ENCODE results near the gene FITM1.

The FITM1 gene

DNA sequence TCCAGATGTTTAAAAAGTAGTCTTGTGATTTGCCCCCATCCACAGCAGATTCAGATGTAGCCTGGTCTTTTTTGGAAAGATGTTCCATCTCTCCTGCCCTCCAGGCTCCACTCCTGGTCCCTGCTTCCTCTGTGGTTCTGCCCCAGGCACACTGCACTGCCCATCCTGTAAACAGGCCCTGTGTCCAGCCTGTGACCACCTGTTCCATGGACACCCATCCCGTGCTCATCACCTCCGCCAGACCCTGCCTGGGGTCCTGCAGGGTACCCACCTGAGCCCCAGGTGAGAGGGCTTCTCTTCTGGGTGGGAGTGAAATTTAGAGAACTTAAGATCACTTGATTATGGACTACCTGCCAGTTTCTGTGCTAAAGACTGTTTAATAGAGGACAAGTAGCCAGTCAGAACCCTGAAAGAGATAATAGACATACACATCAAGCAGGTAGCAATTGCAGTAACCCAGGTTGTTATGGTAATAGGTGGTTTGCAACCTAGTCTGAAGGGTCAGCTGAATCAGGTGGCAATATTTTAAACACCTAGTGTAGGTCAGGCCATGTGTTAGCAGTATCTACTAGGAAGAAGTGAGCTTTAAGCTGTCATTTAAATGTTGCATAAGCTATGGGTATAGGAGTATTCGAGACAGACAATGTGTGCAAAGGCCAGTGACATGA, 19.0 kb downstream of the FITM1 start:
- H4K5ac ChIP-seq (ENCODE audit: low read length): no peak overlapping the region
- no peaks in the 10 kb centered on the region for H3K27me3 ChIP-seq (ENCODE audit: insufficient read depth, low read length, poor library complexity)
- H3K4ac ChIP-seq (ENCODE audit: low read depth, low read length): no peak overlapping the region
- H3K9ac ChIP-seq (ENCODE audit: low read length): no peak overlapping the region
- H2AK5ac ChIP-seq (ENCODE audit: low read length): no peak overlapping the region
- H3K4me2 ChIP-seq (ENCODE audit: low read length): no peak overlapping the region
- no peak for DNase-seq
- peaks cover 8% of the 10 kb centered on the region for H3K4me1 ChIP-seq (ENCODE audit: control insufficient read depth, low read depth, low read length)
- peaks cover 16% of the 10 kb centered on the region for H3K79me2 ChIP-seq (ENCODE audit: control insufficient read depth, insufficient read depth, low read length)
- H3K4me3 ChIP-seq (ENCODE audit: low read length): no peak overlapping the region
- H3K27ac ChIP-seq (ENCODE audit: low read depth, low read length): no peak overlapping the region
- no peak overlapping the region for H2BK5ac ChIP-seq (ENCODE audit: low read length)
- no peak overlapping the region for H3K56ac ChIP-seq (ENCODE audit: low read length)
- H3K79me1 ChIP-seq (ENCODE audit: low read length): peaks cover 20% of the 10 kb centered on the region
- H3K23ac ChIP-seq (ENCODE audit: low read length): no peak overlapping the region
- no peak overlapping the region for H3K18ac ChIP-seq (ENCODE audit: low read length)
- H2BK15ac ChIP-seq (replicated peaks; ENCODE audit: low read depth): no peak overlapping the region
- no peak overlapping the region for H4K8ac ChIP-seq (ENCODE audit: low read depth, low read length)
- no CpG with 5 or more reads among the region's 3 CpGs for WGBS (ENCODE audit: extremely low coverage, insufficient coverage, low lambda C conversion rate)
- peaks cover 12% of the 10 kb centered on the region for H3K36me3 ChIP-seq (ENCODE audit: control insufficient read depth, insufficient read depth, low read length)
- no peak overlapping the region for H2BK120ac ChIP-seq (ENCODE audit: low read depth, low read length)

DNA sequence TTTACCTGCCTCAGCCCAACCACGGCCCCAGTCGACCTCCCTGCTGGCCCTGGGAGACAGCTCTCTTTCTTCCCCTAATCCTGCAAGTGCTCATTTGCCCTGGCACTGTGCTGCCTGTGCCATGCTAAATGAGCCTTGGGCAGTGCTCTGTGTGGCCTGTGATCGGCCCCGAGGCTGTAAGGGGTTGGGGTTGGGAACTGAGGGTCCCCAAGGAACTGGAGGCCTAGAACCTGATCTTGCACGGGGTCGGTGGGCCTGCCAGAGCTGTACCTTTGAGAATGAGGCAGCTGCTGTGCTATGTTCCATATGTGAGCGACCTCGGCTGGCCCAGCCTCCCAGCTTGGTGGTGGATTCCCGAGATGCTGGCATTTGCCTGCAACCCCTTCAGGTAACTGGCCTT, 19.6 kb downstream of the FITM1 start:
- Histone ChIP-seq H2AK5ac (ENCODE audit: low read length) (no peak overlapping the region), H3K9ac (ENCODE audit: low read length) (no peak overlapping the region), H3K56ac (ENCODE audit: low read length) (no peak overlapping the region), H2BK5ac (ENCODE audit: low read length) (no peak overlapping the region), H3K27me3 (ENCODE audit: insufficient read depth, low read length, poor library complexity) (no peaks in the 10 kb centered on the region), H3K4me2 (ENCODE audit: low read length) (no peak overlapping the region), H3K18ac (ENCODE audit: low read length) (no peak overlapping the region), H3K4ac (ENCODE audit: low read depth, low read length) (no peak overlapping the region), H3K79me1 (ENCODE audit: low read length) (peaks cover 20% of the 10 kb centered on the region), H4K5ac (ENCODE audit: low read length) (no peak overlapping the region), H3K23ac (ENCODE audit: low read length) (no peak overlapping the region), H3K36me3 (ENCODE audit: control insufficient read depth, insufficient read depth, low read length) (peaks cover 12% of the 10 kb centered on the region), H3K79me2 (ENCODE audit: control insufficient read depth, insufficient read depth, low read length) (peaks cover 16% of the 10 kb centered on the region), H3K27ac (ENCODE audit: low read depth, low read length) (no peak overlapping the region), H3K4me3 (ENCODE audit: low read length) (no peak overlapping the region), H3K4me1 (ENCODE audit: control insufficient read depth, low read depth, low read length) (peaks cover 8% of the 10 kb centered on the region), H2BK15ac (replicated peaks; ENCODE audit: low read depth) (no peak overlapping the region), H2BK120ac (ENCODE audit: low read depth, low read length) (no peak overlapping the region), H4K8ac (ENCODE audit: low read depth, low read length) (no peak overlapping the region)
- WGBS (ENCODE audit: extremely low coverage, insufficient coverage, low lambda C conversion rate): no CpG with 5 or more reads among the region's 9 CpGs
- no peak for DNase-seq

DNA sequence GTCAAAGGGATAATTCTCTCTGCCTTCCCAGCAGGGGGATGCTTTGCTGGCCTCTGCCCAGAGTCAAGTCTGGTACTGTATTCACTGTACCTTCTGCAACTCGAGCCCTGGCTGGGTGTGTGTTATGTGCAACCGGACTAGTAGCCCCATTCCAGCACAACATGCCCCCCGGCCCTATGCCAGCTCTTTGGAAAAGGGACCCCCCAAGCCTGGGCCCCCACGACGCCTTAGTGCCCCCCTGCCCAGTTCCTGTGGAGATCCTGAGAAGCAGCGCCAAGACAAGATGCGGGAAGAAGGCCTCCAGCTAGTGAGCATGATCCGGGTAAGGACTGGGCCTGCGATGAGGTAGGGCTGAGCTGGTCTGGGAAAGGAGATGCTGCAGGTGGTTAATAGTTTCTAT, 20.1 kb downstream of the FITM1 start:
- no CpG with 5 or more reads among the region's 9 CpGs for WGBS (ENCODE audit: extremely low coverage, insufficient coverage, low lambda C conversion rate)
- Histone ChIP-seq H4K8ac (ENCODE audit: low read depth, low read length) (no peak overlapping the region), H3K4ac (ENCODE audit: low read depth, low read length) (no peak overlapping the region), H3K4me2 (ENCODE audit: low read length) (no peak overlapping the region), H2BK5ac (ENCODE audit: low read length) (no peak overlapping the region), H3K23ac (ENCODE audit: low read length) (no peak overlapping the region), H3K4me1 (ENCODE audit: control insufficient read depth, low read depth, low read length) (peaks cover 8% of the 10 kb centered on the region), H3K27me3 (ENCODE audit: insufficient read depth, low read length, poor library complexity) (no peaks in the 10 kb centered on the region), H3K18ac (ENCODE audit: low read length) (no peak overlapping the region), H3K27ac (ENCODE audit: low read depth, low read length) (no peak overlapping the region), H3K56ac (ENCODE audit: low read length) (no peak overlapping the region), H3K79me1 (ENCODE audit: low read length) (peaks cover 18% of the 10 kb centered on the region), H2BK120ac (ENCODE audit: low read depth, low read length) (no peak overlapping the region), H3K79me2 (ENCODE audit: control insufficient read depth, insufficient read depth, low read length) (peaks cover 16% of the 10 kb centered on the region), H2BK15ac (replicated peaks; ENCODE audit: low read depth) (no peak overlapping the region), H4K5ac (ENCODE audit: low read length) (no peak overlapping the region), H3K4me3 (ENCODE audit: low read length) (no peak overlapping the region), H3K36me3 (ENCODE audit: control insufficient read depth, insufficient read depth, low read length) (peaks cover 16% of the 10 kb centered on the region), H3K9ac (ENCODE audit: low read length) (no peak overlapping the region), H2AK5ac (ENCODE audit: low read length) (no peak overlapping the region)
- DNase-seq: no peak

DNA sequence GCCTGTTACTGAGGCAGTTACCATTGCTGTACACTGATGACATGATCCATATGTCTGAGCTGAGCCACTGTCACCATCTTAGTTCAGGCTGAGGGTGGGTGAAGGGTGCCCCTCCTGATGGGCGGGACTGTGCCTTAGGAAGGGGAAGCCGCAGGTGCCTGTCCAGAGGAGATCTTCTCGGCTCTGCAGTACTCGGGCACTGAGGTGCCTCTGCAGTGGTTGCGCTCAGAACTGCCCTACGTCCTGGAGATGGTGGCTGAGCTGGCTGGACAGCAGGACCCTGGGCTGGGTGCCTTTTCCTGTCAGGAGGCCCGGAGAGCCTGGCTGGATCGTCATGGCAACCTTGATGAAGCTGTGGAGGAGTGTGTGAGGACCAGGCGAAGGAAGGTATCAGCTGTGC, 20.5 kb downstream of the FITM1 start:
- DNase-seq: no peak
- WGBS (ENCODE audit: extremely low coverage, insufficient coverage, low lambda C conversion rate): no CpG with 5 or more reads among the region's 9 CpGs
- H2BK120ac ChIP-seq (ENCODE audit: low read depth, low read length): no peak overlapping the region
- H2BK15ac ChIP-seq (replicated peaks; ENCODE audit: low read depth): no peak overlapping the region
- no peak overlapping the region for H3K23ac ChIP-seq (ENCODE audit: low read length)
- no peak overlapping the region for H3K4ac ChIP-seq (ENCODE audit: low read depth, low read length)
- no peak overlapping the region for H3K56ac ChIP-seq (ENCODE audit: low read length)
- no peak overlapping the region for H3K4me2 ChIP-seq (ENCODE audit: low read length)
- no peak overlapping the region for H3K18ac ChIP-seq (ENCODE audit: low read length)
- H3K4me3 ChIP-seq (ENCODE audit: low read length): no peak overlapping the region
- no peak overlapping the region for H3K9ac ChIP-seq (ENCODE audit: low read length)
- peaks cover 16% of the 10 kb centered on the region for H3K79me1 ChIP-seq (ENCODE audit: low read length)
- no peak overlapping the region for H4K8ac ChIP-seq (ENCODE audit: low read depth, low read length)
- peaks cover 3% of the 10 kb centered on the region for H3K4me1 ChIP-seq (ENCODE audit: control insufficient read depth, low read depth, low read length)
- H2BK5ac ChIP-seq (ENCODE audit: low read length): no peak overlapping the region
- H3K27me3 ChIP-seq (ENCODE audit: insufficient read depth, low read length, poor library complexity): no peaks in the 10 kb centered on the region
- peaks cover 16% of the 10 kb centered on the region for H3K79me2 ChIP-seq (ENCODE audit: control insufficient read depth, insufficient read depth, low read length)
- peaks cover 19% of the 10 kb centered on the region for H3K36me3 ChIP-seq (ENCODE audit: control insufficient read depth, insufficient read depth, low read length)
- H3K27ac ChIP-seq (ENCODE audit: low read depth, low read length): no peak overlapping the region
- H2AK5ac ChIP-seq (ENCODE audit: low read length): no peak overlapping the region
- H4K5ac ChIP-seq (ENCODE audit: low read length): no peak overlapping the region

DNA sequence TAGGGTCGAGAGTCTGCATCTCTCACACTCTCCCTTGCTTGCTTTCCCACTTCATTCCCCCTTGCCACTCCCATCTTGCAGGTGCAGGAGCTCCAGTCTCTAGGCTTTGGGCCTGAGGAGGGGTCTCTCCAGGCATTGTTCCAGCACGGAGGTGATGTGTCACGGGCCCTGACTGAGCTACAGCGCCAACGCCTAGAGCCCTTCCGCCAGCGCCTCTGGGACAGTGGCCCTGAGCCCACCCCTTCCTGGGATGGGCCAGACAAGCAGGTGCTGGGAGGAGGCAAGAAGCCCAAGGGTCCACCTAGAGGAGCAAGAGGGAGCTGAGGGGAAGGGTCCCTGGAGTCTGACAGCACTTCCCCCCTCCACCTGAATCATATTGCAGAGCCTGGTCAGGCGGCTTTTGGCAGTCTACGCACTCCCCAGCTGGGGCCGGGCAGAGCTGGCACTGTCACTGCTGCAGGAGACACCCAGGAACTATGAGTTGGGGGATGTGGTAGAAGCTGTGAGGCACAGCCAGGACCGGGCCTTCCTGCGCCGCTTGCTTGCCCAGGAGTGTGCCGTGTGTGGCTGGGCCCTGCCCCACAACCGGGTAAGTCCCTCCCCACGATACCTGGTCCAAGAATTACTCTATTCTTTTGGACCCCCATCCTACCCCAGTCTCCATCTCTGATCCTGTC, 21.1 kb downstream of the FITM1 start:
- no peak overlapping the region for H3K9ac ChIP-seq (ENCODE audit: low read length)
- H3K23ac ChIP-seq (ENCODE audit: low read length): no peak overlapping the region
- H3K27me3 ChIP-seq (ENCODE audit: insufficient read depth, low read length, poor library complexity): no peaks in the 10 kb centered on the region
- H2BK120ac ChIP-seq (ENCODE audit: low read depth, low read length): no peak overlapping the region
- H2AK5ac ChIP-seq (ENCODE audit: low read length): no peak overlapping the region
- no peak overlapping the region for H3K56ac ChIP-seq (ENCODE audit: low read length)
- WGBS (ENCODE audit: extremely low coverage, insufficient coverage, low lambda C conversion rate): no CpG with 5 or more reads among the region's 16 CpGs
- H3K4me3 ChIP-seq (ENCODE audit: low read length): no peak overlapping the region
- H3K4me2 ChIP-seq (ENCODE audit: low read length): no peak overlapping the region
- peaks cover 20% of the 10 kb centered on the region for H3K36me3 ChIP-seq (ENCODE audit: control insufficient read depth, insufficient read depth, low read length)
- H2BK15ac ChIP-seq (replicated peaks; ENCODE audit: low read depth): no peak overlapping the region
- peaks cover 3% of the 10 kb centered on the region for H3K4me1 ChIP-seq (ENCODE audit: control insufficient read depth, low read depth, low read length)
- H3K4ac ChIP-seq (ENCODE audit: low read depth, low read length): no peak overlapping the region
- H3K79me1 ChIP-seq (ENCODE audit: low read length): peaks cover 16% of the 10 kb centered on the region
- no peak overlapping the region for H2BK5ac ChIP-seq (ENCODE audit: low read length)
- no peak overlapping the region for H4K5ac ChIP-seq (ENCODE audit: low read length)
- DNase-seq: no peak
- no peak overlapping the region for H3K27ac ChIP-seq (ENCODE audit: low read depth, low read length)
- no peak overlapping the region for H3K18ac ChIP-seq (ENCODE audit: low read length)
- H4K8ac ChIP-seq (ENCODE audit: low read depth, low read length): no peak overlapping the region
- H3K79me2 ChIP-seq (ENCODE audit: control insufficient read depth, insufficient read depth, low read length): peaks cover 16% of the 10 kb centered on the region
